A673 (cell line): ENCODE results near the gene LAMA2. TPM values are rescaled to one million over a fixed set of nuclear protein-coding genes. Genes with fewer than 3 reads are reported as not detected.

Experiments
- BruUV-seq: library from RNA; stranded (reverse); fragments of 400-500 nt; replicated peaks from 2 replicates; lab custom pipeline; 2021; lab: Mats Ljungman, UMichigan
- CTCF ChIA-PET: fragments of 300-600 bp; sonication (Branson Sonifier 250); formaldehyde crosslinking; loops from one replicate; lab custom pipeline; 2022; ENCODE audit warnings: antibody characterized with exemption; lab: Charles Lee
- POLR2A ChIA-PET: fragments of 300-600 bp; sonication (Branson Sonifier 250); formaldehyde crosslinking; loops from one replicate; lab custom pipeline; 2022; ENCODE audit warnings: antibody characterized with exemption; ENCODE audit not compliant: low non-redundant PET; lab: Charles Lee
- DNase-seq: peaks from one replicate; pipeline ENCODE4 v3.0.0-alpha.2; 2015; ENCODE audit warnings: low spot score
- H3K27ac ChIP-seq: fragments of 200-600 bp; sonication (generic); 2 replicates; pipeline ENCODE4 v1.5.1; 2016; ENCODE audit warnings: mixed run types, low read depth, mild to moderate bottlenecking, mixed read lengths, antibody characterized with exemption, low read length; ENCODE audit not compliant: poor library complexity, severe bottlenecking
- H3K27me3 ChIP-seq: fragments of 200-600 bp; sonication (generic); replicated peaks from 2 replicates; pipeline ENCODE4 v1.6.1; 2017; ENCODE audit warnings: mixed run types, low read depth, mild to moderate bottlenecking, mixed read lengths, antibody characterized with exemption, low read length; ENCODE audit not compliant: insufficient read depth, poor library complexity
- H3K36me3 ChIP-seq: fragments of 200-600 bp; sonication (generic); 2 replicates; pipeline ENCODE4 v1.6.1; 2016; ENCODE audit warnings: mixed run types, mild to moderate bottlenecking, mixed read lengths, antibody characterized with exemption, low read length; ENCODE audit not compliant: insufficient read depth, poor library complexity, severe bottlenecking
- H3K4me1 ChIP-seq: fragments of 200-600 bp; sonication (generic); 2 replicates; pipeline ENCODE4 v1.6.1; 2017; ENCODE audit warnings: mixed run types, mild to moderate bottlenecking, mixed read lengths, antibody characterized with exemption, low read length; ENCODE audit not compliant: insufficient read depth, poor library complexity, severe bottlenecking
- H3K4me3 ChIP-seq: fragments of 200-600 bp; sonication (generic); 2 replicates; pipeline ENCODE4 v1.5.1; 2016; ENCODE audit warnings: low read depth, mixed run types, mild to moderate bottlenecking, mixed read lengths, low read length; ENCODE audit not compliant: poor library complexity, severe bottlenecking
- H3K9me3 ChIP-seq: fragments of 200-600 bp; sonication (generic); 2 replicates; pipeline ENCODE4 v1.6.1; 2016; ENCODE audit warnings: mixed run types, low read depth, mild to moderate bottlenecking, mixed read lengths, antibody characterized with exemption, low read length; ENCODE audit not compliant: poor library complexity, severe bottlenecking
- CTCF ChIP-seq: fragments of 300-800, 200-600 bp; sonication (generic); conservative IDR thresholded peaks from 2 replicates; pipeline ENCODE4 v1.5.1; 2017; ENCODE audit warnings: low read depth, mild to moderate bottlenecking, antibody characterized with exemption, low read length, moderate library complexity, mixed read lengths
- EZH2 ChIP-seq: fragments of 200-600 bp; sonication (generic); IDR thresholded peaks from 2 replicates; pipeline ENCODE4 v1.6.1; 2017; ENCODE audit warnings: borderline replicate concordance, low read depth, mild to moderate bottlenecking, mixed read lengths, antibody characterized with exemption, low read length; ENCODE audit not compliant: poor library complexity, severe bottlenecking
- intact Hi-C: fragments of 100-400 bp; cut with micrococcal nuclease; formaldehyde crosslinking; loops from one replicate; pipeline ENCODE4 v1.10.0; 2022; ENCODE audit not compliant: unreplicated experiment
- total RNA-seq: library from RNA; stranded (reverse); gene quantifications from 2 replicates; pipeline ENCODE4 v1.2.3, GENCODE V29; 2021

Gene LAMA2
- total RNA-seq, 1 experiment from 2014 or later: 2.2 TPM

DNA sequence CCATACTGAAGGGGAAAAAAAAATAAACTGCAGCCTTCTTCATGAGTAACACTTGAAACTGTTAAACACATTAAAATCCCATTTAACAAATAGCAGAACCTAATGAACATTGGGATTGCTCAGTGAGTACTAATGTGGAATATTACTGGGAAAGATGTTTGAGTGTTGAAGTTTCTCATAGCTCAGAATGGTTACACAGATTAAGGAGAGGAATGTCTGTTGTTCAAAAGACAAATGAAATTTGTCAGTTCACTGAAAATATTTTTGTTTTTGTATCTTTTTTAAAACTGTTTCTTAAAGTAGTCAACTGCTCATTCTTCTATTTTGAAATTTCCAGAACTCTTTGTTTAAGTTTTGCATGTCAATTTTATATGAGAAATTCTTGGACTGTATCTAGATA, 374.3 kb downstream of the LAMA2 start:
- Histone ChIP-seq H3K27ac (no peak overlapping the region), H3K4me1 (peaks cover 32% of the 10 kb centered on the region), H3K27me3 (no peaks in the 10 kb centered on the region), H3K4me3 (no peak overlapping the region), H3K9me3 (no peaks in the 10 kb centered on the region), H3K36me3 (no peaks in the 10 kb centered on the region)
- intact Hi-C loops: loop anchor here (10.0 kb wide), 1 partner anchor 742 kb away; no protein-coding TSS in a partner anchor
- no peak for DNase-seq
- BruUV-seq: no TSS peak
- ChIA-PET CTCF (interaction anchor here (0.6 kb wide), 1 partner anchor 519 kb away, joined by 3 read pairs; no protein-coding TSS in a partner anchor), POLR2A (no interaction called here)
- TF ChIP-seq EZH2 (no peak), CTCF (no peak)

DNA sequence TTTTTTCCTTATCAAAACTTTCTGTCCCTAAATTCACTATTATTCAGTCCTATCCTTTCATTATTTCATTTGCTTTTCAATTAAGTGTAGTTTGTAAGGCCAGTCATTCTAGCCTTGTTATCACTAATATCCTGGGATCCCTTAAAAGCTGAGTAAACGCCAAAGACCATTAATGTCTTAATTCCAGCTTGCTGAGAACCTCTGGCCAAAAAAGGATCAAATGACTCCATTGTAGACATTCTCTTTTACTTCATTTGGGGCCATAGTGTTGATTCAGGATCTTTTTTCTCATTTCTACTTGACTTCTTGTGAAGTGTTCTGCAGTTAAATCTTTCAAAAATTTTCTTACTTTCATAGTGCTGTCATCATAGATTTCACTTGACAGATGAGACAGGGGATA, 379.7 kb downstream of the LAMA2 start:
- Histone ChIP-seq H3K4me1 (peaks cover 33% of the 10 kb centered on the region), H3K4me3 (no peak overlapping the region), H3K36me3 (no peaks in the 10 kb centered on the region), H3K27ac (no peak overlapping the region), H3K9me3 (no peaks in the 10 kb centered on the region), H3K27me3 (no peaks in the 10 kb centered on the region)
- BruUV-seq: no TSS peak
- no peak for DNase-seq
- ChIA-PET CTCF (no interaction called here), POLR2A (no interaction called here)
- intact Hi-C loops: loop anchor here (5.0 kb wide), 1 partner anchor 110 kb away; no protein-coding TSS in a partner anchor
- TF ChIP-seq CTCF (no peak), EZH2 (no peak)

DNA sequence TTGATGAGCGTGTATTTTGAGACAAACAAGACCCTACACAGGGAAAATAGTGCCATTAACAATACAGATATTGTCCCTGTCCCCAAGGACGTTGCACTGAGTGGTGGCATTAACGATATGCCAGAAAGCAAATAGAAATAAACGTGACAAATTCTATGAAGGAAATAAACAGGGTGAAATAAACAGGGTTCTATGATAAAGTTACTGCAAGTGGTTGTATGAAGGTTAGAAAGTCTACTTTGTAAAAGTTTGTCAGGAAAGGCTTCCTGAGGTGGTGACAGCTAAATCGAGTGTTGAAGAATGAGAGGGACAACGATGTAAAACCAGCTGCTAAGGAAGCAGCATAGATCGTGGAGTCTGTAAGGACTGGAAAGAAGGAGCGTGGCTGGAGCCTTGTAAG, 380.2 kb downstream of the LAMA2 start:
- no peaks in the 10 kb centered on the region for H3K9me3 ChIP-seq
- H3K36me3 ChIP-seq: no peaks in the 10 kb centered on the region
- no peak overlapping the region for H3K27ac ChIP-seq
- H3K4me3 ChIP-seq: no peak overlapping the region
- CTCF ChIA-PET: no interaction called here
- no TSS peak for BruUV-seq
- peaks cover 33% of the 10 kb centered on the region for H3K4me1 ChIP-seq
- no peak for DNase-seq
- POLR2A ChIA-PET: no interaction called here
- TF ChIP-seq EZH2 (no peak), CTCF (no peak)
- intact Hi-C loops: loop anchor here (5.0 kb wide), 1 partner anchor 109 kb away; no protein-coding TSS in a partner anchor
- no peaks in the 10 kb centered on the region for H3K27me3 ChIP-seq
